H9 (cell line): ENCODE data around the gene IL10. TPM values are rescaled to one million over a fixed set of nuclear protein-coding genes. Genes with fewer than 3 reads are reported as not detected.

ENCODE experiments used
- DNase-seq: peaks from one replicate; pipeline ENCODE4 v3.0.0-alpha.2; 2017
- H2AFZ ChIP-seq: one replicate; pipeline ENCODE4 v1.6.1; 2013; ENCODE audit warnings: mild to moderate bottlenecking, low read length, control low read depth, moderate library complexity
- H2AK5ac ChIP-seq: 2 replicates; pipeline ENCODE4 v1.6.1; 2013; ENCODE audit warnings: low read length, control low read depth, mixed read lengths; ENCODE audit not compliant: insufficient read length
- H2BK120ac ChIP-seq: one replicate; pipeline ENCODE4 v1.6.1; 2013; ENCODE audit warnings: low read depth, mild to moderate bottlenecking, low read length, control low read depth, inconsistent platforms; ENCODE audit not compliant: poor library complexity, severe bottlenecking
- H2BK12ac ChIP-seq: 2 replicates; pipeline ENCODE4 v1.6.1; 2013; ENCODE audit warnings: low read length, control low read depth, mixed read lengths, low read depth; ENCODE audit not compliant: insufficient read length
- H2BK15ac ChIP-seq: 2 replicates; pipeline ENCODE4 v1.6.1; 2013; ENCODE audit warnings: low read depth, low read length, control low read depth
- H2BK20ac ChIP-seq: one replicate; pipeline ENCODE4 v1.6.1; 2013; ENCODE audit warnings: low read depth, mild to moderate bottlenecking, low read length, control low read depth, inconsistent platforms; ENCODE audit not compliant: poor library complexity, severe bottlenecking
- H2BK5ac ChIP-seq: 2 replicates; pipeline ENCODE4 v1.6.1; 2013; ENCODE audit warnings: low read length, control low read depth, mixed read lengths; ENCODE audit not compliant: insufficient read length
- H3K14ac ChIP-seq: 2 replicates; pipeline ENCODE4 v1.6.1; 2013; ENCODE audit warnings: low read length, control low read depth; ENCODE audit not compliant: insufficient read depth
- H3K18ac ChIP-seq: 2 replicates; pipeline ENCODE4 v1.6.1; 2013; ENCODE audit warnings: low read depth, mild to moderate bottlenecking, mixed read lengths, low read length, control low read depth; ENCODE audit not compliant: insufficient read length
- H3K23ac ChIP-seq: 2 replicates; pipeline ENCODE4 v1.6.1; 2013; ENCODE audit warnings: low read length, control low read depth, mixed read lengths, low read depth; ENCODE audit not compliant: insufficient read length
- H3K23me2 ChIP-seq: 2 replicates; pipeline ENCODE4 v1.6.1; 2013; ENCODE audit warnings: low read depth, mild to moderate bottlenecking, mixed read lengths, low read length, control low read depth; ENCODE audit not compliant: insufficient read length, poor library complexity, severe bottlenecking
- H3K27ac ChIP-seq: 2 replicates; pipeline ENCODE4 v1.5.1; 2013; ENCODE audit warnings: low read length, control low read depth, mixed read lengths, low read depth; ENCODE audit not compliant: insufficient read length
- H3K27me3 ChIP-seq: 2 replicates; pipeline ENCODE4 v1.6.1; 2013; ENCODE audit warnings: low read length, control low read depth, inconsistent platforms; ENCODE audit not compliant: insufficient read depth
- H3K4ac ChIP-seq: 2 replicates; pipeline ENCODE4 v1.6.1; 2013; ENCODE audit warnings: low read depth, mild to moderate bottlenecking, control low read depth, inconsistent platforms, low read length, moderate library complexity
- H3K4me1 ChIP-seq: 2 replicates; pipeline ENCODE4 v1.6.1; 2013; ENCODE audit warnings: low read length, control low read depth, inconsistent platforms; ENCODE audit not compliant: insufficient read depth
- H3K4me2 ChIP-seq: 2 replicates; pipeline ENCODE4 v1.6.1; 2013; ENCODE audit warnings: low read length, control low read depth, mixed read lengths; ENCODE audit not compliant: insufficient read length, insufficient read depth
- H3K56ac ChIP-seq: 2 replicates; pipeline ENCODE4 v1.6.1; 2013; ENCODE audit warnings: low read depth, mild to moderate bottlenecking, mixed read lengths, low read length, control low read depth; ENCODE audit not compliant: insufficient read length
- H3K79me1 ChIP-seq: 2 replicates; pipeline ENCODE4 v1.6.1; 2013; ENCODE audit warnings: low read depth, mild to moderate bottlenecking, moderate library complexity, low read length, control low read depth, inconsistent platforms; ENCODE audit not compliant: insufficient read depth, poor library complexity, severe bottlenecking
- H3K79me2 ChIP-seq: 2 replicates; pipeline ENCODE4 v1.6.1; 2013; ENCODE audit warnings: low read length, control low read depth, inconsistent platforms; ENCODE audit not compliant: insufficient read depth
- H3K9ac ChIP-seq: 2 replicates; pipeline ENCODE4 v1.6.1; 2013; ENCODE audit warnings: low read length, control low read depth, mixed read lengths; ENCODE audit not compliant: insufficient read length; ENCODE audit errors: extremely low read depth
- H3K9me3 ChIP-seq: one replicate; pipeline ENCODE4 v1.6.1; 2013; ENCODE audit warnings: low read depth, low read length, inconsistent platforms; ENCODE audit not compliant: control insufficient read depth
- H3T11ph ChIP-seq: one replicate; pipeline ENCODE4 v1.6.1; 2013; ENCODE audit warnings: mild to moderate bottlenecking, low read length, control low read depth, inconsistent platforms
- H4K20me1 ChIP-seq: one replicate; pipeline ENCODE4 v1.6.1; 2013; ENCODE audit not compliant: control insufficient read depth, insufficient read length, insufficient read depth
- H4K5ac ChIP-seq: 2 replicates; pipeline ENCODE4 v1.6.1; 2013; ENCODE audit warnings: low read depth, mild to moderate bottlenecking, mixed read lengths, low read length, control low read depth; ENCODE audit not compliant: insufficient read length
- H4K8ac ChIP-seq: replicated peaks from 2 replicates; pipeline ENCODE4 v1.6.1; 2013; ENCODE audit warnings: low read length, control low read depth, mixed read lengths, low read depth; ENCODE audit not compliant: insufficient read length
- H4K91ac ChIP-seq: 2 replicates; pipeline ENCODE4 v1.6.1; 2013; ENCODE audit warnings: low read depth, mild to moderate bottlenecking, moderate library complexity, mixed read lengths, low read length, control low read depth; ENCODE audit not compliant: insufficient read length
- H3K27ac Mint-ChIP-seq, 3 experiments: 2 replicates in 2 of 3; 3 replicates in 1 of 3; pipeline ENCODE4 v1.8.0; 2020 to 2021; ENCODE audit warnings: mixed read lengths in 3 of 3, mild to moderate bottlenecking in 1 of 3, moderate library complexity in 1 of 3
- H3K27me3 Mint-ChIP-seq: 2 replicates; pipeline ENCODE4 v1.8.0; 2021; ENCODE audit warnings: low read depth, mild to moderate bottlenecking, moderate library complexity, mixed read lengths
- H3K36me3 Mint-ChIP-seq, 3 experiments: 2 replicates in 2 of 3; 3 replicates in 1 of 3; pipeline ENCODE4 v1.8.0; 2020 to 2021; ENCODE audit warnings: low read depth in 3 of 3, mixed read lengths in 3 of 3; ENCODE audit not compliant: insufficient read depth in 1 of 3
- H3K4me1 Mint-ChIP-seq, 2 experiments: 2 replicates each; pipeline ENCODE4 v1.8.0; 2020; ENCODE audit warnings: mixed read lengths in 2 of 2
- H3K4me3 Mint-ChIP-seq, 2 experiments: 2 replicates in 1 of 2; 3 replicates in 1 of 2; pipeline ENCODE4 v1.8.0; 2020 to 2021; ENCODE audit warnings: mild to moderate bottlenecking in 2 of 2, mixed read lengths in 2 of 2, moderate library complexity in 1 of 2
- H3K9me3 Mint-ChIP-seq, 2 experiments: 2 replicates in 1 of 2; 3 replicates in 1 of 2; pipeline ENCODE4 v1.8.0; 2020; ENCODE audit warnings: mild to moderate bottlenecking in 2 of 2, mixed read lengths in 2 of 2, moderate library complexity in 1 of 2
- CTCF ChIP-seq: fragments of 200-600 bp; sonication (generic); conservative IDR thresholded peaks from 3 replicates; pipeline ENCODE4 v1.8.0; 2021; ENCODE audit warnings: antibody characterized with exemption, mild to moderate bottlenecking
- WGBS: extraction: QIAGEN DNeasy Blood & Tissue Kit; methylation state at CpG from one replicate; pipeline ENCODE4 v1.1.7; 2013; ENCODE audit warnings: missing lambda C conversion rate, low lambda C conversion rate, mixed read lengths; ENCODE audit not compliant: insufficient read length; ENCODE audit errors: extremely low coverage; 5-methylcytosine and 5-hydroxymethylcytosine counted together
- total RNA-seq: library from RNA; stranded (reverse); gene quantifications from 2 replicates; pipeline ENCODE4 v1.2.1, GENCODE V29; 2021

The IL10 gene
- total RNA-seq, 1 experiment from 2014 or later = not detected

GRCh38 chr1:206786212-206786886, 14.1 kb upstream of the IL10 start:
- Histone ChIP-seq H4K91ac (no peak overlapping the region), H3K56ac (no peak overlapping the region), H2BK120ac (no peak overlapping the region), H3K14ac (no peak overlapping the region), H3T11ph (no peak overlapping the region), H3K27me3 (no peaks in the 10 kb centered on the region), H2BK20ac (no peak overlapping the region), H3K4me1 (no peaks in the 10 kb centered on the region), H3K79me2 (no peaks in the 10 kb centered on the region), H4K8ac (no peak overlapping the region), H3K4ac (no peak overlapping the region), H3K27ac (no peak overlapping the region), H3K79me1 (no peaks in the 10 kb centered on the region), H3K9me3 (no peaks in the 10 kb centered on the region), H2AK5ac (no peak overlapping the region), H4K5ac (no peak overlapping the region), H4K20me1 (no peaks in the 10 kb centered on the region), H3K23ac (no peak overlapping the region), H3K9ac (no peak overlapping the region), H3K18ac (no peak overlapping the region), H3K23me2 (no peaks in the 10 kb centered on the region), H3K4me2 (no peak overlapping the region), H2AFZ (no peak overlapping the region), H2BK5ac (no peak overlapping the region), H2BK12ac (no peak overlapping the region), H2BK15ac (no peak overlapping the region)
- Mint-ChIP-seq H3K9me3 (no peaks in the 10 kb centered on the region), H3K4me3 (no peak overlapping the region), H3K4me1 (peaks cover 6 to 14% of the 10 kb centered on the region in 2 experiments), H3K27ac (no peak overlapping the region), H3K36me3 (no peaks in the 10 kb centered on the region), H3K27me3 (peaks cover 19% of the 10 kb centered on the region)
- no peak for TF ChIP-seq CTCF
- WGBS = no CpG with 5 or more reads among the region's 5 CpGs
- DNase-seq = no peak
